Measurements from ENCODE around the gene DNAH2. TPM values are rescaled to one million over a fixed set of nuclear protein-coding genes. Genes with fewer than 3 reads are reported as not detected.

Gene DNAH2
- total and polyA plus RNA-seq, 2 of the 13 experiments (the other 11 are each of a cell fraction or from before 2014, with no cell fraction given): not detected

- TF ChIP-seq ZNF143 (CRISPR knock-in tag; IDR thresholded peaks at IDR 0.05): no peak
- no peak for TF ChIP-seq CBFB (CRISPR knock-in tag; IDR thresholded peaks at IDR 0.05)
- TF ChIP-seq PITX1 (CRISPR knock-in tag; IDR thresholded peaks at IDR 0.05): no peak
- 0 out of 2 replicates have a peak, but pooled peaks have one; percentile 2 for TF ChIP-seq MIXL1 (CRISPR knock-in tag; IDR thresholded peaks at IDR 0.05)
- no peak for TF ChIP-seq TSC22D2 (CRISPR knock-in tag; IDR thresholded peaks at IDR 0.05; ENCODE audit: borderline replicate concordance)
- TF ChIP-seq, protein P1, sequence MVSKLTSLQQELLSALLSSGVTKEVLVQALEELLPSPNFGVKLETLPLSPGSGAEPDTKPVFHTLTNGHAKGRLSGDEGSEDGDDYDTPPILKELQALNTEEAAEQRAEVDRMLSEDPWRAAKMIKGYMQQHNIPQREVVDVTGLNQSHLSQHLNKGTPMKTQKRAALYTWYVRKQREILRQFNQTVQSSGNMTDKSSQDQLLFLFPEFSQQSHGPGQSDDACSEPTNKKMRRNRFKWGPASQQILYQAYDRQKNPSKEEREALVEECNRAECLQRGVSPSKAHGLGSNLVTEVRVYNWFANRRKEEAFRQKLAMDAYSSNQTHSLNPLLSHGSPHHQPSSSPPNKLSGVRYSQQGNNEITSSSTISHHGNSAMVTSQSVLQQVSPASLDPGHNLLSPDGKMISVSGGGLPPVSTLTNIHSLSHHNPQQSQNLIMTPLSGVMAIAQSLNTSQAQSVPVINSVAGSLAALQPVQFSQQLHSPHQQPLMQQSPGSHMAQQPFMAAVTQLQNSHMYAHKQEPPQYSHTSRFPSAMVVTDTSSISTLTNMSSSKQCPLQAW (CRISPR knock-in tag; IDR thresholded peaks at IDR 0.05): no peak
- TF ChIP-seq ZSCAN31 (CRISPR knock-in tag; IDR thresholded peaks at IDR 0.05; ENCODE audit: low read depth): 0 out of 2 replicates have a peak, but pooled peaks have one; percentile 50
- no peak for TF ChIP-seq ZNF512 (CRISPR knock-in tag; IDR thresholded peaks at IDR 0.05)
- no peak for TF ChIP-seq ZNF264 (CRISPR knock-in tag; IDR thresholded peaks at IDR 0.05)
- TF ChIP-seq CBX2 (IDR thresholded peaks at IDR 0.05; ENCODE audit: low read depth, low read length): no peak
- TF ChIP-seq CBX2 (CRISPR knock-in tag; IDR thresholded peaks at IDR 0.05; ENCODE audit: low read depth): no peak
- TF ChIP-seq ZNF510 (CRISPR knock-in tag; IDR thresholded peaks at IDR 0.05; ENCODE audit: low read depth): 0 out of 2 replicates have a peak, but pooled peaks have one; percentile 64
- no peak for TF ChIP-seq PRPF4 (IDR thresholded peaks at IDR 0.05; ENCODE audit: low read depth, low read length, poor library complexity, severe bottlenecking)
- peak; percentile 60; the same call in 1 of the 2 replicates for TF ChIP-seq ZNF691 (CRISPR knock-in tag; IDR thresholded peaks at IDR 0.05; ENCODE audit: borderline replicate concordance, low read depth)
- TF ChIP-seq, protein P2, sequence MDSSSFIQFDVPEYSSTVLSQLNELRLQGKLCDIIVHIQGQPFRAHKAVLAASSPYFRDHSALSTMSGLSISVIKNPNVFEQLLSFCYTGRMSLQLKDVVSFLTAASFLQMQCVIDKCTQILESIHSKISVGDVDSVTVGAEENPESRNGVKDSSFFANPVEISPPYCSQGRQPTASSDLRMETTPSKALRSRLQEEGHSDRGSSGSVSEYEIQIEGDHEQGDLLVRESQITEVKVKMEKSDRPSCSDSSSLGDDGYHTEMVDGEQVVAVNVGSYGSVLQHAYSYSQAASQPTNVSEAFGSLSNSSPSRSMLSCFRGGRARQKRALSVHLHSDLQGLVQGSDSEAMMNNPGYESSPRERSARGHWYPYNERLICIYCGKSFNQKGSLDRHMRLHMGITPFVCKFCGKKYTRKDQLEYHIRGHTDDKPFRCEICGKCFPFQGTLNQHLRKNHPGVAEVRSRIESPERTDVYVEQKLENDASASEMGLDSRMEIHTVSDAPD (CRISPR knock-in tag; IDR thresholded peaks at IDR 0.05): no peak
- no peak for TF ChIP-seq MIER3 (CRISPR knock-in tag; IDR thresholded peaks at IDR 0.05; ENCODE audit: borderline replicate concordance)
- no peak for TF ChIP-seq ZNF567 (CRISPR knock-in tag; IDR thresholded peaks at IDR 0.05; ENCODE audit: borderline replicate concordance)
- no peak for TF ChIP-seq FLYWCH1 (CRISPR knock-in tag; IDR thresholded peaks at IDR 0.05)
- no peak for TF ChIP-seq ZFP36 (IDR thresholded peaks at IDR 0.05; ENCODE audit: borderline replicate concordance, low read depth, low read length, partially characterized antibody)
- no peak for TF ChIP-seq ZNF768 (CRISPR knock-in tag; IDR thresholded peaks at IDR 0.05)
- TF ChIP-seq PRDM4 (CRISPR knock-in tag; IDR thresholded peaks at IDR 0.05; ENCODE audit: borderline replicate concordance): no peak
- TF ChIP-seq ZSCAN12 (CRISPR knock-in tag; IDR thresholded peaks at IDR 0.05): no peak
- TF ChIP-seq ZNF329 (CRISPR knock-in tag; IDR thresholded peaks at IDR 0.05; ENCODE audit: low read depth): no peak
- TF ChIP-seq ZNF468 (CRISPR knock-in tag; IDR thresholded peaks at IDR 0.05): no peak
These were observed 124.4 kb downstream of the DNAH2 start (continued) for GRCh38 chr17:7841915-7842379.
